SK-N-SH (cell line): ENCODE measurements around the gene SEC16A. TPM values are rescaled to one million over a fixed set of nuclear protein-coding genes. Genes with fewer than 3 reads are reported as not detected.

Experiments
- CTCF ChIA-PET: fragments of 300-600, 350-600 bp; formaldehyde crosslinking; extraction: SDS; loops from one replicate; lab custom pipeline; 2021; lab: Yijun Ruan, JAX
- POLR2A ChIA-PET: fragments of 350-600 bp; sonication (Branson Sonifier 250); formaldehyde crosslinking; extraction: SDS; loops from one replicate; lab custom pipeline; 2020; ENCODE audit warnings: antibody characterized with exemption, inconsistent platforms; lab: Yijun Ruan, JAX
- DNase-seq: peaks from one replicate; pipeline ENCODE4 v3.0.0; 2012
- H2AFZ ChIP-seq: fragments of 200-600 bp; sonication (generic); 2 replicates; pipeline ENCODE4 v1.8.1; 2016; ENCODE audit warnings: antibody characterized with exemption, mild to moderate bottlenecking, low read depth
- H3F3A ChIP-seq: fragments of 200-600 bp; sonication (generic); replicated peaks from 2 replicates; pipeline ENCODE3; 2016; ENCODE audit warnings: antibody characterized with exemption, mild to moderate bottlenecking; ENCODE audit not compliant: insufficient read depth
- H3K27ac ChIP-seq, 2 experiments: fragments of 200-500 bp in 1 of 2; fragments of 200-600 bp in 1 of 2; sonication (Bioruptor generic) in 1 of 2; sonication (generic), shearing (Covaris generic) in 1 of 2; 2 replicates each; pipeline versions ENCODE4 v1.5.1 to v1.6.1; 2014 to 2016; ENCODE audit warnings: low read depth in 2 of 2, inconsistent platforms in 1 of 2, low read length in 1 of 2, mild to moderate bottlenecking in 1 of 2, mixed read lengths in 1 of 2
- H3K27me3 ChIP-seq: fragments of 200-600 bp; sonication (generic), shearing (Covaris generic); 2 replicates; pipeline ENCODE4 v1.6.1; 2016; ENCODE audit warnings: mixed run types; ENCODE audit not compliant: insufficient read depth
- H3K36me3 ChIP-seq, 2 experiments: fragments of 200-500 bp in 1 of 2; fragments of 200-600 bp in 1 of 2; sonication (Bioruptor generic) in 1 of 2; sonication (generic) in 1 of 2; replicated peaks in 1 of 2; 2 replicates each; pipeline versions ENCODE3 to v1.5.1; 2014 to 2016; ENCODE audit warnings: low read length in 1 of 2, mild to moderate bottlenecking in 1 of 2; ENCODE audit not compliant: insufficient read depth in 2 of 2, control insufficient read depth in 1 of 2
- H3K4me1 ChIP-seq, 2 experiments: fragments of 200-500 bp in 1 of 2; fragments of 200-600 bp in 1 of 2; sonication (Bioruptor generic) in 1 of 2; sonication (generic), shearing (Covaris generic) in 1 of 2; 2 replicates each; pipeline versions ENCODE4 v1.5.1 to v1.6.1; 2014 to 2016; ENCODE audit warnings: low read depth in 1 of 2, low read length in 1 of 2, mixed run types in 1 of 2; ENCODE audit not compliant: insufficient read depth in 2 of 2, control insufficient read depth in 1 of 2
- H3K4me2 ChIP-seq: fragments of 200-600 bp; sonication (generic), shearing (Covaris generic); 2 replicates; pipeline ENCODE4 v1.6.1; 2017; ENCODE audit warnings: mixed run types
- H3K4me3 ChIP-seq, 2 experiments: fragments of 200-500 bp in 1 of 2; fragments of 200-600 bp in 1 of 2; sonication (Bioruptor generic) in 1 of 2; sonication (generic), shearing (Covaris generic) in 1 of 2; 2 replicates each; pipeline versions ENCODE4 v1.5.1 to v1.8.1; 2014 to 2016; ENCODE audit warnings: low read depth in 2 of 2, inconsistent platforms in 1 of 2, low read length in 1 of 2, mild to moderate bottlenecking in 1 of 2, mixed read lengths in 1 of 2, moderate library complexity in 1 of 2
- H3K79me2 ChIP-seq: fragments of 200-600 bp; sonication (generic); 2 replicates; pipeline ENCODE4 v1.8.1; 2017; ENCODE audit warnings: mild to moderate bottlenecking; ENCODE audit not compliant: insufficient read depth
- H3K9ac ChIP-seq: fragments of 200-600 bp; sonication (generic); 2 replicates; pipeline ENCODE4 v1.6.1; 2017; ENCODE audit warnings: mixed run types
- H3K9me2 ChIP-seq: fragments of 200-600 bp; sonication (generic); 2 replicates; pipeline ENCODE4 v1.6.1; 2017; ENCODE audit warnings: mixed run types
- H3K9me3 ChIP-seq: fragments of 200-600 bp; sonication (generic); 2 replicates; pipeline ENCODE4 v1.6.1; 2017; ENCODE audit warnings: mixed run types, mild to moderate bottlenecking, moderate library complexity
- H4K20me1 ChIP-seq: fragments of 200-600 bp; sonication (generic); 2 replicates; pipeline ENCODE4 v1.6.1; 2017; ENCODE audit warnings: mild to moderate bottlenecking, mixed run types; ENCODE audit not compliant: insufficient read depth
- CTCF ChIP-seq: fragments of 200-600 bp; sonication (generic); IDR thresholded peaks from 2 replicates; pipeline ENCODE4 v1.6.1; 2017; ENCODE audit warnings: antibody characterized with exemption, mild to moderate bottlenecking, moderate library complexity
- FOXM1 ChIP-seq: IDR thresholded peaks from 2 replicates; pipeline ENCODE4 v1.4.0; 2012; ENCODE audit warnings: low read depth, mild to moderate bottlenecking
- GABPA ChIP-seq: IDR thresholded peaks from 2 replicates; pipeline ENCODE4 v1.4.0; 2012; ENCODE audit warnings: low read depth, mild to moderate bottlenecking
- IRF3 ChIP-seq: fragments of 150-350 bp; IDR thresholded peaks from 2 replicates; pipeline ENCODE4 v1.6.1; 2016; ENCODE audit warnings: mild to moderate bottlenecking, low read depth, low read length
- JUND ChIP-seq: IDR thresholded peaks from 2 replicates; pipeline ENCODE4 v1.4.0; 2012
- WGBS: methylation state at CpG from one replicate; pipeline ENCODE4 v1.1.6; 2017; ENCODE audit warnings: low lambda C conversion rate; 5-methylcytosine and 5-hydroxymethylcytosine counted together
- polyA plus RNA-seq, 3 experiments: library from polyadenylated mRNA; depleted of rRNA; stranded (reverse); fragments of >200 nt; gene quantifications; 2 replicates each; pipeline ENCODE4 v1.2.3, GENCODE V29; 2012
- TF ChIP-seq, protein P1 (sequence below): IDR thresholded peaks from 2 replicates; pipeline ENCODE4 v1.4.0; 2012; ENCODE audit warnings: low read depth, borderline replicate concordance

SEC16A gene
- polyA plus RNA-seq, 1 of the 3 experiments (the other 2 are of a cell fraction) = 25.9 TPM

DNA sequence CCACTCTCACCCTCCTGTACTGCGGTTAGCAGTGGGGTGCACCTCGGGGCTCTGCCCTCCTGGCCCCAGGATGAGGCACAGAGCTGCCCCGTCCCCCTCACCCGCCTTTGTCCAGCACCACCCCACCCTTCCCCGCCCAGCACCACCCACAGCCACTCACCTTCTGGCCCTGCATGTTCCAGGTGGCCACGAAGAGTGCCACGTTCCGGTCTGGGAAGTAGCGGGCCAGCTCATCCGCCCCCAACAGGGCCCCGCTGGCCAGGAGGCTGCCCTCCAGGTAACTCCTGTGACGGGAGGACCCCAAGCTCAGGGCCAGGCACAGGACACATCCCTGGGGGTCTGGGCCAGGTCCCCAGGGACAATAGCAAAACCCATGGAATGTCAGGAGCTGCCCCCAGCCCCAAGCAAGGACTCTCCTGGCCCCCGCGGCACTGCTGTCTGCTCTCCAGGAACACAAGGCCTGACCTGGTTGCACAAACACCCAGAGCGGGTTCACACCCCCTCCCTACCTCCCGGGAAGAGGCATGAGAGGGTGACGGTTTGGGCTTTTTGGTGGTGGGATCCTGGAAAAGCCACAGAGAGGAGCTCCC, 48.2 kb downstream of the SEC16A start:
- CTCF ChIA-PET = interaction anchor here (1.2 kb wide), 1 partner anchor 71 kb away, joined by 3 read pairs; the partner anchor contains the start of gene DNLZ

More for the DNA sequence above, 48.2 kb downstream of the SEC16A start:
- peaks cover 55% of the 10 kb centered on the region for H4K20me1 ChIP-seq
- H3K4me3 ChIP-seq = no peak overlapping the region
- peaks cover 65% of the 10 kb centered on the region for H3K79me2 ChIP-seq
- DNase-seq = no peak
- 86% methylated on average over 11 of the region's 17 CpGs for WGBS
- H3K27ac ChIP-seq = no peak overlapping the region
- H3K9me3 ChIP-seq = no peaks in the 10 kb centered on the region
- H2AFZ ChIP-seq = no peak overlapping the region
- H3K9me2 ChIP-seq = no peaks in the 10 kb centered on the region
- POLR2A ChIA-PET = interaction anchor here (1.0 to 1.8 kb wide), 2 partner anchors 9 to 19 kb away, joined by 3 to 5 read pairs; no protein-coding TSS in a partner anchor
- no peak overlapping the region for H3K9ac ChIP-seq
- no peak for TF ChIP-seq CTCF
- TF ChIP-seq, protein P1, sequence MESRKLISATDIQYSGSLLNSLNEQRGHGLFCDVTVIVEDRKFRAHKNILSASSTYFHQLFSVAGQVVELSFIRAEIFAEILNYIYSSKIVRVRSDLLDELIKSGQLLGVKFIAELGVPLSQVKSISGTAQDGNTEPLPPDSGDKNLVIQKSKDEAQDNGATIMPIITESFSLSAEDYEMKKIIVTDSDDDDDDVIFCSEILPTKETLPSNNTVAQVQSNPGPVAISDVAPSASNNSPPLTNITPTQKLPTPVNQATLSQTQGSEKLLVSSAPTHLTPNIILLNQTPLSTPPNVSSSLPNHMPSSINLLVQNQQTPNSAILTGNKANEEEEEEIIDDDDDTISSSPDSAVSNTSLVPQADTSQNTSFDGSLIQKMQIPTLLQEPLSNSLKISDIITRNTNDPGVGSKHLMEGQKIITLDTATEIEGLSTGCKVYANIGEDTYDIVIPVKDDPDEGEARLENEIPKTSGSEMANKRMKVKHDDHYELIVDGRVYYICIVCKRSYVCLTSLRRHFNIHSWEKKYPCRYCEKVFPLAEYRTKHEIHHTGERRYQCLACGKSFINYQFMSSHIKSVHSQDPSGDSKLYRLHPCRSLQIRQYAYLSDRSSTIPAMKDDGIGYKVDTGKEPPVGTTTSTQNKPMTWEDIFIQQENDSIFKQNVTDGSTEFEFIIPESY = no peak
- no peak for TF ChIP-seq FOXM1
- TF ChIP-seq IRF3 = no peak
- no peak for TF ChIP-seq GABPA
- no peak for TF ChIP-seq JUND
- H3F3A ChIP-seq = no peaks in the 10 kb centered on the region
- H3K36me3 ChIP-seq = peaks cover 0 to 37% of the 10 kb centered on the region in 2 experiments
- H3K27me3 ChIP-seq = no peaks in the 10 kb centered on the region
- H3K4me1 ChIP-seq = peaks cover 0 to 17% of the 10 kb centered on the region in 2 experiments; a peak in 1 of 4 replicates
- no peak overlapping the region for H3K4me2 ChIP-seq
